ENCODE measurements around the gene RAPSN.

Gene RAPSN

DNA sequence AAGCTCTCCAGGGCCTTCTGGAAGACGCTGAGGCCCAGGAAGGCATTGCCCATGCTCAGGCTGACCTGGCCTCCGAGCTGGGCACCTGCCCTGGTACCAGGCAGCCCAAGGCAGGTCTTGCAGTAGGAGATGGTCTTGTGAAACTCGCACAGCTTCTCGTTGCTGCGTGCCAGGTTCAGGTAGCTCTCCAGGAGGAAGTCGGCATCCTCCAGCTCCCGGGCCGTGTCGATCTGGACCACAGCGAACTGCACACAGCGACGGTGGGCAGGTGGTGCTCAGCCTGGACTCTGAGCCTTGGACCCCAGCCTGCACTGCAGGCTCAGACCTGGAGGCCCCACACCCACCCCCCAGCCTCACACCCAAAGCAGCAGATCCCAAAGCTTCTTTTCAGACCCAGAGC is 1.0 kb downstream of the RAPSN start:
- DNase-seq (ENCODE audit: insufficient read length, low spot score) (no peak), FAIRE-seq (no peak)
- TF ChIP-seq POLR2AphosphoS5 (IDR thresholded peaks at IDR 0.05; ENCODE audit: low read depth, low read length): no peak
- TF ChIP-seq POU2F2 (IDR thresholded peaks at IDR 0.05; ENCODE audit: low read depth, low read length): no peak
- TF ChIP-seq PAX5 (IDR thresholded peaks at IDR 0.05; ENCODE audit: insufficient read depth, low read length, severe bottlenecking): no peak

- FAIRE-seq: no peak
- no peak for TF ChIP-seq TAF1 (IDR thresholded peaks at IDR 0.05; ENCODE audit: low read depth, low read length)
- TF ChIP-seq POU2F2 (IDR thresholded peaks at IDR 0.05; ENCODE audit: low read depth, low read length): no peak
- no peak for TF ChIP-seq POLR2AphosphoS5 (IDR thresholded peaks at IDR 0.05; ENCODE audit: low read depth, low read length)
- no peak for TF ChIP-seq POLR2A (IDR thresholded peaks at IDR 0.05; ENCODE audit: low read depth, low read length)
- TF ChIP-seq SPI1 (IDR thresholded peaks at IDR 0.05; ENCODE audit: low read depth, low read length): no peak
- TF ChIP-seq PAX5 (IDR thresholded peaks at IDR 0.05; ENCODE audit: insufficient read depth, low read length, severe bottlenecking): no peak
- no peak for DNase-seq (ENCODE audit: insufficient read length, low spot score)
Observed at GRCh38 chr11:47446833-47447232, 2.1 kb downstream of the RAPSN start.

DNA sequence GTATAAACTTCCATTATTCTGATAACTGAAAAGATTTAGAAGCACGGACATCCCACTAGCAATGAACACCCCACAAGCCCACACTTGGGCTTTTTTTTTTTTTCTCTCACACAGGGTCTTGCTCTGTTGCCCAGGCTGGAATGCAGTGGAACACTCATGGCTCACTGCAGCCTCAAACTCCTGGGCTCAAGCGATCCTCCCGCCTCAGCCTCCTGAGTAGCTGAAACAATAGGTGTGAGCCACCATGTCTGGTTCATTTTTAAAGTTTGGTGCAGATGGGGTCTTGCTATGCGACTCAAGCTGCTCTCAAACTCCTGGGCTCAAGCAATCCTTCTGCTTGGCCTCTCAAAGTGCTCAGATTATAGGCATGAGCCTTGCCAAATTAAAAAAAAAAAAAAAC is 3.1 kb downstream of the RAPSN start:
- no peak for FAIRE-seq
- no peak for DNase-seq (ENCODE audit: insufficient read length, low spot score)
- TF ChIP-seq POU2F2 (IDR thresholded peaks at IDR 0.05; ENCODE audit: low read depth, low read length) (no peak), POLR2AphosphoS5 (IDR thresholded peaks at IDR 0.05; ENCODE audit: low read depth, low read length) (no peak), PAX5 (IDR thresholded peaks at IDR 0.05; ENCODE audit: insufficient read depth, low read length, severe bottlenecking) (no peak), POLR2A (IDR thresholded peaks at IDR 0.05; ENCODE audit: low read depth, low read length) (no peak), TAF1 (IDR thresholded peaks at IDR 0.05; ENCODE audit: low read depth, low read length) (no peak), SPI1 (IDR thresholded peaks at IDR 0.05; ENCODE audit: low read depth, low read length) (no peak)

GRCh38 chr11:47443817-47444216 is 5.1 kb downstream of the RAPSN start:
- no peak for DNase-seq (ENCODE audit: insufficient read length, low spot score)
- no peak for FAIRE-seq
- TF ChIP-seq PAX5 (IDR thresholded peaks at IDR 0.05; ENCODE audit: insufficient read depth, low read length, severe bottlenecking): no peak
- TF ChIP-seq POU2F2 (IDR thresholded peaks at IDR 0.05; ENCODE audit: low read depth, low read length): no peak
- TF ChIP-seq POLR2A (IDR thresholded peaks at IDR 0.05; ENCODE audit: low read depth, low read length): no peak
- no peak for TF ChIP-seq TAF1 (IDR thresholded peaks at IDR 0.05; ENCODE audit: low read depth, low read length)
- TF ChIP-seq SPI1 (IDR thresholded peaks at IDR 0.05; ENCODE audit: low read depth, low read length): no peak
- no peak for TF ChIP-seq POLR2AphosphoS5 (IDR thresholded peaks at IDR 0.05; ENCODE audit: low read depth, low read length)

GRCh38 chr11:47443028-47443700 is 5.8 kb downstream of the RAPSN start:
- DNase-seq (ENCODE audit: insufficient read length, low spot score): no peak
- no peak for FAIRE-seq
- TF ChIP-seq POU2F2 (IDR thresholded peaks at IDR 0.05; ENCODE audit: low read depth, low read length) (no peak), SPI1 (IDR thresholded peaks at IDR 0.05; ENCODE audit: low read depth, low read length) (no peak), POLR2A (IDR thresholded peaks at IDR 0.05; ENCODE audit: low read depth, low read length) (no peak), POLR2AphosphoS5 (IDR thresholded peaks at IDR 0.05; ENCODE audit: low read depth, low read length) (no peak), PAX5 (IDR thresholded peaks at IDR 0.05; ENCODE audit: insufficient read depth, low read length, severe bottlenecking) (no peak), TAF1 (IDR thresholded peaks at IDR 0.05; ENCODE audit: low read depth, low read length) (no peak)

GRCh38 chr11:47442514-47442913 is 6.4 kb downstream of the RAPSN start:
- DNase-seq (ENCODE audit: insufficient read length, low spot score): no peak
- TF ChIP-seq SPI1 (IDR thresholded peaks at IDR 0.05; ENCODE audit: low read depth, low read length) (no peak), PAX5 (IDR thresholded peaks at IDR 0.05; ENCODE audit: insufficient read depth, low read length, severe bottlenecking) (no peak), POU2F2 (IDR thresholded peaks at IDR 0.05; ENCODE audit: low read depth, low read length) (no peak), POLR2AphosphoS5 (IDR thresholded peaks at IDR 0.05; ENCODE audit: low read depth, low read length) (no peak), POLR2A (IDR thresholded peaks at IDR 0.05; ENCODE audit: low read depth, low read length) (no peak), TAF1 (IDR thresholded peaks at IDR 0.05; ENCODE audit: low read depth, low read length) (no peak)
- no peak for FAIRE-seq

DNA sequence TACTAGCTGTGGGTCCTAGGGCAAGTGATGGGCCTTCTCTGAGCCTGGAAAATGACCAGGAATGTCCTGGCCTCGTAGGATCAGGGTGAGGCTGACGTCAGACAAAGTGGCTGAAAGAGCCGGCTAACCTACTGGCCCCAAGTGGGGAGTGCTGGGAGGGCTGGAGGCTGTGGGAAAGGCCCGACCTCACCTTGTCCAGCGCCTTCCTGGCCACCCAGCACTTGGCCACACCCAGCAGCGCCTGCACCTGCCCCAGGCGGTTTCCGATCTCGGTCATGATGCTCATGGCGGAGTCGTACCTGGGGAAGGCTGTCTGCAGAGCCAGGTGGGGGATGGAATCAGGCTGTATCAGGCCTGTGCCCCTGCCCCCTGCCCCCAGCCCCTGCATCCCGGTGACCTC is 7.5 kb downstream of the RAPSN start:
- TF ChIP-seq POLR2A (IDR thresholded peaks at IDR 0.05; ENCODE audit: low read depth, low read length): no peak
- TF ChIP-seq POU2F2 (IDR thresholded peaks at IDR 0.05; ENCODE audit: low read depth, low read length): no peak
- no peak for TF ChIP-seq TAF1 (IDR thresholded peaks at IDR 0.05; ENCODE audit: low read depth, low read length)
- no peak for TF ChIP-seq PAX5 (IDR thresholded peaks at IDR 0.05; ENCODE audit: insufficient read depth, low read length, severe bottlenecking)
- no peak for TF ChIP-seq POLR2AphosphoS5 (IDR thresholded peaks at IDR 0.05; ENCODE audit: low read depth, low read length)
- TF ChIP-seq SPI1 (IDR thresholded peaks at IDR 0.05; ENCODE audit: low read depth, low read length): no peak
- no peak for FAIRE-seq
- no peak for DNase-seq (ENCODE audit: insufficient read length, low spot score)

DNA sequence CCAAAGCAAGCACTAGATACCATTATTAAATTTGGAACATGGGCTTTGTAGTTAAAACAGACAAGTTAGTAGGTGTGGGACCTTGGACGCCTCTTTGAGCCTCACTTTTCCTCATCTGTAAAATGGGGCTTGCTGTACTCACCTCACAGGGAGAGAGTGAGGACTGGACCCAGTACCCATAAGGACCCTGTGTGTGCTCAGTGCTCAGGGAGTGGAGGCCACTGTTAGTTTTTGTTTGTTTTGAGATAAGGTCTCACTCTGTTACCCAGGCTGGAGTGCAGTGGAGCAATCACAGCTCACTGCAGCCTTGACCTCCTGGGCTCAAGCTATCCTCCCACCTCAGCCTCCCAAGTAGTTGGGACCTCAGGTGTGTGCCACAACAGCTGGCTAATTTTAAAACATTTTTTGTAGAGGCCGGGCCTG is 8.9 kb downstream of the RAPSN start:
- no peak for FAIRE-seq
- TF ChIP-seq PAX5 (IDR thresholded peaks at IDR 0.05; ENCODE audit: insufficient read depth, low read length, severe bottlenecking) (no peak), TAF1 (IDR thresholded peaks at IDR 0.05; ENCODE audit: low read depth, low read length) (no peak), POLR2A (IDR thresholded peaks at IDR 0.05; ENCODE audit: low read depth, low read length) (no peak), POU2F2 (IDR thresholded peaks at IDR 0.05; ENCODE audit: low read depth, low read length) (no peak), SPI1 (IDR thresholded peaks at IDR 0.05; ENCODE audit: low read depth, low read length) (no peak), POLR2AphosphoS5 (IDR thresholded peaks at IDR 0.05; ENCODE audit: low read depth, low read length) (no peak)
- DNase-seq (ENCODE audit: insufficient read length, low spot score): no peak

DNA sequence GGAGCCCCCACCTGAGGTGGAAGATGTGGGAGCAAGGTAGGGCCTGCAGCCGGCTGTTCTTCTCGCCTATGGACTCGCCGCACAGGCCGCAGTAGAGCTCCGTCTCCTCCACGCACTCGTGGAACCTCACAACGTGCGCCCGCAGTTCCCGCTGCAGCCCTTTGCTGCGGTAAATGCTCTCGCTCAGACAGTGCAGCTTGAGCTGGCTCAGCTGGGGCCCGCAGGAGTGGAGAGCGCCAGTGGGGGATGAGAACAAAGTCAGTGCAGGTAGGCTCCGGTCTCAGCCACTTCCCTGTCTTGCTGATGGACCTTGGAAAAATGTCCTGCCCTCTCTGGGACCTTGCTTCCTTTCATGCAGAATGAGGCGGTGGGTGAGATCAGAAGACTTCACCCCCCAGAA is 10.2 kb downstream of the RAPSN start:
- FAIRE-seq: no peak
- TF ChIP-seq PAX5 (IDR thresholded peaks at IDR 0.05; ENCODE audit: insufficient read depth, low read length, severe bottlenecking): no peak
- no peak for DNase-seq (ENCODE audit: insufficient read length, low spot score)

- no peak for DNase-seq (ENCODE audit: insufficient read length, low spot score)
- FAIRE-seq: no peak
- TF ChIP-seq POLR2A (IDR thresholded peaks at IDR 0.05; ENCODE audit: low read depth, low read length): no peak
- TF ChIP-seq POLR2AphosphoS5 (IDR thresholded peaks at IDR 0.05; ENCODE audit: low read depth, low read length): no peak
- TF ChIP-seq PAX5 (IDR thresholded peaks at IDR 0.05; ENCODE audit: insufficient read depth, low read length, severe bottlenecking): no peak
- no peak for TF ChIP-seq SPI1 (IDR thresholded peaks at IDR 0.05; ENCODE audit: low read depth, low read length)
- no peak for TF ChIP-seq POU2F2 (IDR thresholded peaks at IDR 0.05; ENCODE audit: low read depth, low read length)
- TF ChIP-seq TAF1 (IDR thresholded peaks at IDR 0.05; ENCODE audit: low read depth, low read length): no peak
Observed at GRCh38 chr11:47437746-47438418, 11.1 kb downstream of the RAPSN start.

All from GM12891 (cell line).